HG03571 (cell line): ENCODE measurements around the gene TGFB2.

Experiments used
- ATAC-seq: cut with Tn5 transposase; IDR thresholded peaks from one replicate; pipeline ENCODE4 v1.9.1; 2021; ENCODE audit not compliant: unreplicated experiment

The TGFB2 gene

GRCh38 chr1:218415726-218416125, 70.6 kb downstream of the TGFB2 start:
- no peak for ATAC-seq

- ATAC-seq: no peak
These were observed 76.4 kb downstream of the TGFB2 start for GRCh38 chr1:218421531-218421930.

DNA sequence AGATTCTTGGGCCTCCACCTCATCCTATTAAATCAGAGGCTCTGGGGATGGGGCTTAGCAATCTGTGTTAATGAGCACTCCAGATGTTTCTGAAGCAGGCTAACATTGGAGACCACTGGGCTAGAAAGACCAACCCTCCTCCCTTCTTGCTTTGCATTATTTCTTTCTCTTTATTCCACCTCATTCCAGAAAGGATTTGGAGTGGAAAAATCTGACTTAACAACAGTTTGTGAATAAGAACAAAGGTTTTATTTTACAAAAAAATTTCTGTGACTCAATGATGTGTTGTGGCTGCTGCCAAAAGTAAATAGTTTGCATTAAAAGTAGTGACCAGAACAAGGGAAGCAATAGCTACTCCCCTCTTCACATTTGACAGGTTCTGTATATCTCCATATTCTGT, 79.4 kb downstream of the TGFB2 start:
- ATAC-seq: no peak

GRCh38 chr1:218425647-218426342, 80.7 kb downstream of the TGFB2 start:
- ATAC-seq: no peak

DNA sequence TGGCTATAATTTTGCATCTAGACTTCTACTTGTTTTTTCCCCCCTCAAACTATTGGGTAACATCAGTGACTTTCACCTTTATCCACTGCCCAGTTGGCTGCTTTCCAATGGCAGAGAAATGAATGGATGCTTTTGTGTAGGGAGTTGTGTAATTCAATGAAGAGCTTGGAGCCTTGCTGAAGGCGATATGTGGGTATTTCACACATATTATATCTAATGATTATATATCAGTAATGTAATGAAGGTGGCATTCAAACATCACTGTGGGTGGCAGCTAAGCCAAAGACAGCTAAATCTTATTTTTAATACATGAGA, 81.2 kb downstream of the TGFB2 start:
- ATAC-seq: no peak

GRCh38 chr1:218429301-218429700, 84.2 kb downstream of the TGFB2 start:
- no peak for ATAC-seq

DNA sequence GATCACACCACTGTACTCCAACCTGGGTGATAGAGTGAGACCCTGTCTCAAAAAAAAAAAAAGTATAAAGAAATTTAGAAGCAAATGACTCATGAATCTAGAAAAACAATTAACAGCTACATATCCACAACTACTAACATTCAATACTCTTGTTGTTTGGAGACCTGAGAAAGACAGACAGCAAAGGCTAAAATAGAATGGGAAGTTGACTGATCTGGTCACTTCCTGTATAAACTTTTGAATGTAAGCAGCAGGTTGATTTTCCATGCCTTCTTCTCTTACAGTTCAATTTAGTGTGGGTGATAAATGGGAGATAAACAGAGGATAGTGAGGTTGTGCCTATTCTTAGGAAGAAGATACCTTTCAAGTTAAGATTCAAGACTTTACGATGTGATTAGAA, 85.2 kb downstream of the TGFB2 start:
- ATAC-seq: no peak

DNA sequence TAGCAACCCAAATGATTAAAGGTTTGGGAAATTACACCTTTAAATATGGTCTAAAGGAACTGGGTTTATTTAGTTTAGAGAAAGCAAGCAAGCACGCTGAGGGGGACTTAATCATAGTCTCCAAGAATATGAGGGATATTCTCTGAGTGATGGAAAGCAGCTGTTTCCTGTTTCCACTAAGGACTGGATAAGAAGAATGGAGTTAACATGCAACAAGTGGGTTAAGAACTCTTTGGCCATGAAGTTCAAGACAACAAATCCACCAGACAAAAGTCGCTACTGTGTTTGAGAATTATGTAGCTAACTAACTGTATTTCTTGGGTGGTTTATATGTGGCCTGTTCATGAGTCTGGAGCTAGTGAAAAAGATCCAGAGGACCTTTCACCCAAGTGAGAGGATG, 85.7 kb downstream of the TGFB2 start:
- ATAC-seq: no peak

GRCh38 chr1:218431476-218431875, 86.3 kb downstream of the TGFB2 start:
- no peak for ATAC-seq

DNA sequence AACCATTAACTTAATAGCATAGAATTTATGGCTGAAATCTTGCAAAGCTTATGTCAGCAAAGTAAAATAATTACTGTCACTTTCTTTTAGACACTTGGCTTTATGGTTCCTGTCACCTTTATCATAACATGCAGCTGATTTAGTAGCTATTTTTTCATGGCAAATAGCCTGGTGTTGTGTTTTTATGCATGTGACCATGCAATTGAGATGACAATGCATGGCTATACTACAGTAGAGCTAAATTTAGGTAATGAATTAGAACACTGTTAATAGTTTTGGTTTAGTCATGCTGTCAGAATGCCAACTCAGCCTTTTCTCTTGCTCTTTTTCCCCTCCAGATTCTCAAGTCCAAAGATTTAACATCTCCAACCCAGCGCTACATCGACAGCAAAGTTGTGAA, 88.6 kb downstream of the TGFB2 start:
- no peak for ATAC-seq

- no peak for ATAC-seq
These were observed 90.4 kb downstream of the TGFB2 start for GRCh38 chr1:218435528-218435927.

DNA sequence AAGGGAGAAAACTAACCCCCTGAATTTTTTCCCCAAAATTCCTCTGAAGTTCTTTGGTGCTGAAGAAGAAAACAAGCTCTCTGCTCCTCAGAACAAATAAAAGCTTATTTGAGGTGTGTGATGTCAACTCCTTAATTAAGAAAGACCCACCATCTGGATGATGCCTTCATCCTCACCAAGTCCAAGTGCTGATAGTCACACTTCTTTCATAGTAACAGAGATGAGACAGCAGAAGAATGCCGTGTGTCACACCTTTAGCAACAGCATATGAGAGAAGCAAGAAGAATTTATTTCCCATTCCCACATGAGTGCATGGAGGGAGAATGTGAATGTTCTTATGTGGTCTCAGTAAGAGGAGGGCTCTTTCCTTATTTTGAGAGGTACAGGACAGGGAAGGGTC, 91.2 kb downstream of the TGFB2 start:
- no peak for ATAC-seq

DNA sequence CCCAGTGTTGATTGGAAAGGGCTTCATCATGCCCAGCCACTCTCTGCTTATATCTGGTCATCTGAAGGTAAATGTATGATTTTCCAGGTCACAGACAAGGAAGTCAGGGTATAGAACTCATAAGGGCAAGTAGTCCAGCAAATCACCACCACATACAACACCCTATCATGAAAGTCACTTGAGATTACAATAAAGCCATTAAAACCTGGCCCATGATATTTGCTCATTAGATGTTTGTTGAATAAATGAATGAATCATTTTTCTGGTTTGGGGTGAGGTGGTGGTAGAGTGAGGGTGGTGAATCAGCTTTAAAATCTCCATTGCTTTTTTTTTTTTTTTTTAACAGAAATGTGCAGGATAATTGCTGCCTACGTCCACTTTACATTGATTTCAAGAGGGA, 91.9 kb downstream of the TGFB2 start:
- ATAC-seq: no peak

DNA sequence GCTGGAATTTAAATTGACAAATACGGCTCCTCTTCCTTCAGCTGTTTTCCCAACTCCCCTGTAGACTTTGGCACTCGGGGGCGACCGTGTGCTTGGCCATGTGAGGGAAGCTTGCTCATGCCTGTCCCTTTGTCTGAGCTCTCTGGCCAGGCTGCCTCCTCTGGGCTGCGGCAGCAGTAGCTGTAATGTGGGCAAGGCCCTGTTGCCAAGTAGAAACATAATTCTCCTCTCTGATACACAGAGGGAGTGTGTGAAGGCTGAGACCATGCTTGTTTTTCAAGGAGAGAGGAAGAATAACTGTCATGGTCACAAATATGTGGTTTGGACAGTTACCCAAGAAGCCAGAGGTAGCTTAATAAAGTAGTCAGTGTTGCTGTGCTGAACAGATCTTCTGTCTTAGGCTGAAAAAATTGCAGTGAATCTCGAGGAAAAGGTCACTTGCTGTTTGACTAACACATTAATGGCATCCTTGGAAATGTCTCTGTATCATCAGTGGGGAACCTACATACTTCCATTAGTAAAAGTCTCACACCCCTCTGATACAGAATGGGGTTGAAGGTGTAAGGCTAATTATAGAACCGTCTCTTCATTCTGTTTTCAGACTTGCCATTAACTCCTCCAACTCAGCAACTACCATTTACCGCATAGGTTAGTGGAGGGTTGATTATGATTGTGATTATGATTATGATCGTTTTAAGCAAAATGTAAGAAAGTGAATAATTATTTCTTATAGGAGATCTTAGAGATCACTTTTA, 94.6 kb downstream of the TGFB2 start:
- ATAC-seq: no peak

DNA sequence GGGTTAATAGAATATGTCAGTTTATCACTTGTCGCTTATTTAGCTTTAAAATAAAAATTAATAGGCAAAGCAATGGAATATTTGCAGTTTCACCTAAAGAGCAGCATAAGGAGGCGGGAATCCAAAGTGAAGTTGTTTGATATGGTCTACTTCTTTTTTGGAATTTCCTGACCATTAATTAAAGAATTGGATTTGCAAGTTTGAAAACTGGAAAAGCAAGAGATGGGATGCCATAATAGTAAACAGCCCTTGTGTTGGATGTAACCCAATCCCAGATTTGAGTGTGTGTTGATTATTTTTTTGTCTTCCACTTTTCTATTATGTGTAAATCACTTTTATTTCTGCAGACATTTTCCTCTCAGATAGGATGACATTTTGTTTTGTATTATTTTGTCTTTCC, 98.1 kb downstream of the TGFB2 start:
- ATAC-seq: no peak

DNA sequence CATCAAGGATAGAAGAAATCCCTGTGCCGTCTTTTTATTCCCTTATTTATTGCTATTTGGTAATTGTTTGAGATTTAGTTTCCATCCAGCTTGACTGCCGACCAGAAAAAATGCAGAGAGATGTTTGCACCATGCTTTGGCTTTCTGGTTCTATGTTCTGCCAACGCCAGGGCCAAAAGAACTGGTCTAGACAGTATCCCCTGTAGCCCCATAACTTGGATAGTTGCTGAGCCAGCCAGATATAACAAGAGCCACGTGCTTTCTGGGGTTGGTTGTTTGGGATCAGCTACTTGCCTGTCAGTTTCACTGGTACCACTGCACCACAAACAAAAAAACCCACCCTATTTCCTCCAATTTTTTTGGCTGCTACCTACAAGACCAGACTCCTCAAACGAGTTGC, 99.0 kb downstream of the TGFB2 start:
- ATAC-seq: no peak

- no peak for ATAC-seq
These were observed 99.5 kb downstream of the TGFB2 start for GRCh38 chr1:218444588-218444987.

GRCh38 chr1:218447010-218447689, 102.0 kb downstream of the TGFB2 start:
- ATAC-seq: no peak

- ATAC-seq: no peak
These were observed 106.3 kb downstream of the TGFB2 start for GRCh38 chr1:218451415-218451814.

- no peak for ATAC-seq
These were observed 109.7 kb downstream of the TGFB2 start for GRCh38 chr1:218454700-218455282.

DNA sequence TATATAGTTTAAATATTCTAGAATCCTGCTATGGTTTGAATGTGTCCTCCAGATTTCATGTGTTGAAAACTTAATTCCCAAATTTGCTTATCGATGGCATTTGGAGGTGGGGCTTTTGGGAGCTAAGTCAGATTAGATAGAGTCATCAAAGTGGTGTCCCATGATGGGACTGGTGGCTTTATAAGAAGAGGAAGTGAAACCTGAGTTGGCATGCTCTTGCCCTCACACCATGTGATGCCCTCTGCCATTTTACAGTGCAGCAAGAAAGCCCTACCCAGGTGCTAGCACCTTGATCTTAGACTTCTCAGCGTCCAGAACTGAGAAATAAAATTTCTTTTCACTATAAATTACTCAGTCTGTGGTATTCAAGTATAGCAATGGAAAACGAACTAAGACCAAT, 111.3 kb downstream of the TGFB2 start:
- ATAC-seq: no peak

DNA sequence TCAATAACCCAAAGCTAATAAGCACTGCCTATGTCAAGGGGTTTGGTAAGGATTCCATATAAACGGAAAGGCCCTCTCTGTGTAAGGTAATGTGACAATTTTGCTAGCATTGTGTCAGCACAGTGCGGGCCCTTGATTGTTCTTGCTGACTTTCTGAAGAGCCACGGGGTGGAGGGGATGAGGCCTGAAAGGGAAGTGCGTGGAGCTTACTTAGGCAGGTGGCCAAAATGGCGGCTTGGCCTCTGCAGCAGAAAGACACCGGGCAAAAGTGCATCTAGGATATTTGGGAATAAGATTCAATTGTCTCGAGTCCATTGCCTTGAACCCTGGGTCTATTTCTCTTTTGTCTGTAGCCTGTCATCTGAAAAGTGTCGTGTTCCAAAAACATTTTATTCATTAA, 114.3 kb downstream of the TGFB2 start:
- no peak for ATAC-seq
